ENCODE results near the gene SERGEF.
A peak's percentile ranks its signal among the peaks of the same experiment; 100 is the strongest.

The SERGEF gene

GRCh38 chr11:17853280-17853679, 159.6 kb downstream of the SERGEF start:
- DNase-seq = no peak

- DNase-seq = no peak
These were observed 160.6 kb downstream of the SERGEF start for GRCh38 chr11:17852246-17852645.

GRCh38 chr11:17851697-17852096, 161.2 kb downstream of the SERGEF start:
- DNase-seq = no peak

DNA sequence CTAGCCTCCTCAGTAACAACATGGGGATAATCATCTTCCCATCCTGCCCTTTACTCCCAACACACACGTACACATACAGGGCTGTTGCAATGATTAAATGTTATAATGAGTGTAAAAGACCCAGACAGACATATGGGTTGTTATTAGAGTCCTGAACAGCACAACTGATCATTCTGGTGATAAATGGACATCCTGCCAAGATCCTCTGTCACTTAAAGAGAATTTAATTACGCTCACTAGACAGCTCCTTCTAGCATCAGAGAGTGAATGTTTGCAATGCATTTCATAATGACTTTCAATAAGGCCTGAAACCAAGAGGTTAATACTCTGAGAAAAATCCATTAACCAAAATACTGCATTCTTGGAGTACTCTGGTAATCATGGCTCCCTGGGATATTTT, 162.5 kb downstream of the SERGEF start:
- DNase-seq = no peak

GRCh38 chr11:17848715-17849114, 164.1 kb downstream of the SERGEF start:
- DNase-seq = no peak

DNA sequence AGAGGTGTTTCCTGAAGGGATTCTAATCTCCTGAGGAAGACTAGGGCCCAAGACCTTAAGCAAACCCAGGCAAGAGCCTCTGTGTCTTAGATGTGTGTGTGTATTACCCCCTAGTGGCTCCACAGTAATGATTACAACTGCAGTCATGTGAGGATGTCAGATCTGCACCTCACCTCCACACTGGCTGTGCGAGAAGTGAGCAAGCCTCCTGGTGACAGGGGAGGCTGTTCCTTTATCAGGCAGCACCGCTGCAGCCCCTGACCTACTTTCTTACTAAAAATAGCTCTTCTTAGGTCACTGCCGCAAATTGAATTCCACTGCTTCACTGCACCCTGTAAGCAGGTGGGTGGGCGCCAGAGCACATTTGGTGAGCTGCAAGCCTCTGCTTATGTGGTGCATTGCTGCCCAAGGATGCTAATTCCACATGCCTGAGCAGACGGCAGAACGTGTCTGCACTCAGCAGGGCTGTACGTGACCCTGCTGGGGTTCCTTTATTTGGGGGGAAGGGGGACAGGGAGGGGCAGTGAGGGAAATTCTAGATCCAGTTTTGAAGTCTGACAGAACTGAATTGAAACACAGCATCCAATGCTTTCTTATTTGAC, 165.9 kb downstream of the SERGEF start:
- DNase-seq = no peak

DNA sequence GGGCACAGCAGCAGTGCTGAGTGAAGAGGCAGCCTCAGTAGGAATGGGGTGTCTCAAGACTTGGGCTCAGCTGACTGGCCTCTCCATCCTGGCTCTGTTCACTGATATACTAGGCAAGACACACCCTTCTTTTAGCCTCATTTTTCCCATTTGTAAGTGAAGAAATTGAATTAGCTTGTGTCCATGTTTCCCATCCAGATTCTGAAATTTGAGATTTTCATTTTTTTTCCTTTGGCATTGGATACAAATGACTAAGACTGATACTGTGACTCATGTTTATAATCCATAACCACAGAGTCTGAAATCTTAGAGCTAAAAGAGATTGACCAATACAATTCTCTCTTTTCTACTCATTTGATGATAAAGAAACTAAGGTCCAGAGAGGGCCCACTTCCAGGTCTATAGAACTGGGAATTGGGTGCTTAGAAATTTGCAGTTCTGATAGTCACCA, 167.4 kb downstream of the SERGEF start:
- no peak for DNase-seq

DNA sequence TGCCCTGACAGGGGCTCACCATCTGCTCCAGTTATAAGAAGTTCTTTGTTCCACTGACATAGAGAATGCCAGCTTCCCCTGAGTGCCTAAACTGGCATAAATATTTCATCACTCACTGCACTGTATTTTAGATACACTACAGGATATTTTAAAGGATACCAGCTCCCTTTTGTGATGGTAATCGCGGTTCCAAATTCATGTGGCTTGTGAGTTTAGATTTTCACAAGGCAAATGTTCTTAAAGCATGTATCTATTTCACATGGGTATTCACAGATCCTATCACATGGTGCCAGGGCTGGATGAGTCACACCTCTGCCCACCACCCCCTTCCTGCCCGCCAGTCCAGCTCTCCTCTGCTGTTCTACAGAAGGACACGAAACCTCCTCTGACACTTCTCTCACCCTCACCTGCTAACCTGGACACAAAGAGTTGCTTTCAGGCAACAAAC, 172.7 kb downstream of the SERGEF start:
- no peak for DNase-seq

DNA sequence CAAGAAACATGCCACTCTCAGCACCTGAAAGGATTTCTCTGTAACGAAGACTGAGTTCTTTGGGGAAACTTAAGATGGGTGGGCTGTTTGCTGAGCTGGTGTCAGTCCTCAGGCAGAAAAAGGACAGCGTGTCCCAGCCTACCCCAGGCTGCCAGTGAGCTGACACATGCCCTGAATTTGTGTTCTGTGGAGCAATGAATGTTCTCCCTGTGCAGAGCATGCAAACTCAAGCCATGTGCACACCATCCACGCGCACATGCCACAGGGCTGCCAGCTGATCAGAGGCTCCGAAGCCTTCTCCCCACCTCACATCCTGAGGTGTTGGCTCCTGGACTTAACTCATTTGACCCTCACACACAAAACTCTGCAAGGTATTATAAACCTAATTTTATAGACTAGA, 173.4 kb downstream of the SERGEF start:
- no peak for DNase-seq

DNA sequence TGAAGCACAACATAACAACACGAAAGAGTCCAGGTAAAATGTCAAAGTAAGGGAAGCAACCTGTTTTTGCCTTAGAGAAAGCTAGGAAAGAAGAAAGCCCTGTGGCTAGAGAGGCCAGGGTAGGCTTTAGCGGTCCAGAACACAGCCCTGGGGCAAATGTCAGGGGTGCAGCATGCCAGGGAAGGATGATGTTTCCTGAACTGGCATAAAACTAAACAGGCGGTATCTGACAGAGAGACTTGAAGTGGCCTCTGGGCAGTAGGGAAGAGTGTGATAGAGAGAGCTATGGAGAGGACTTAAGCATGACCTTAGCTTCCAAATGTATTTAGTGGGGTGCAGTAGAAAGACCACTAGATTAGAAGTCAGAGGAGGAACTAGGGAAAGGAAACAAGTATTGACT, 174.7 kb downstream of the SERGEF start:
- no peak for DNase-seq

DNA sequence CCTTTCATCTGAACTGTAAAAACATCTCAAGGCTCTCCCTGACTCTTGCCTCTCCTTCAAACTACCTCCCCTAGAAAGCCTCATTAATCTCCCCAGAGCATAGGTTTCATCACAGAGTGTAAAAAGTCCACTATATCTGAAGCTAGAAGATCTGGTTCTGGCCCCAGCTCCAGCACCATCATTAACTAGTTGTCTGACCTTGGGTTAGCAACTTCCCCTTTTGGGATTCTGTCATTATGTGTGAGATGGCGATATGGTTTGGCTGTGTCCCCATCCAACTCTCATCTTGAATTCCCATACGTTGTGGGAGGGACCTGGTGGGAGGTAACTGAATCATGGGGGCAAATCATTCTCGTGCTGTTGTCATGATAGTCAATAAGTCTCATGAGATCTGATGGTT, 181.0 kb downstream of the SERGEF start:
- no peak for DNase-seq

DNA sequence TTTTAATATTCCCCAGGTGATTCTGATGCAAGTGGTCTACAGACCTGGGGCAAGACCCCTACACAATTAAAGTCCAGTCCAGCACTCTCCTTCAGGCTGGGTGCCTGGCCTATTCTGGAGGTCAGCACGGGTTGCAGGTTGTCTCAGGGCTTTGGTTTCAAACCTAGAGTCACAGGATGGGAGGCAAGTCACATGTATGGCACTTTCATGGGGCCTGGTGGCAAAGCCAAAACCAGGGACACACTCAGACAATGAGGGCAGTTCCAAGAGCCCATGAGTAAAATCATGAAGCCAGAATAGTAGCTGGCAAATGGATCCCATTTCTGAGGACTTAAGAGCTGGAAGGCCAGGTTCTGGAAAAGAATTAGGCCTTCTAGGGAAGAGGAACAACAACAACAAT, 181.6 kb downstream of the SERGEF start:
- no peak for DNase-seq

DNA sequence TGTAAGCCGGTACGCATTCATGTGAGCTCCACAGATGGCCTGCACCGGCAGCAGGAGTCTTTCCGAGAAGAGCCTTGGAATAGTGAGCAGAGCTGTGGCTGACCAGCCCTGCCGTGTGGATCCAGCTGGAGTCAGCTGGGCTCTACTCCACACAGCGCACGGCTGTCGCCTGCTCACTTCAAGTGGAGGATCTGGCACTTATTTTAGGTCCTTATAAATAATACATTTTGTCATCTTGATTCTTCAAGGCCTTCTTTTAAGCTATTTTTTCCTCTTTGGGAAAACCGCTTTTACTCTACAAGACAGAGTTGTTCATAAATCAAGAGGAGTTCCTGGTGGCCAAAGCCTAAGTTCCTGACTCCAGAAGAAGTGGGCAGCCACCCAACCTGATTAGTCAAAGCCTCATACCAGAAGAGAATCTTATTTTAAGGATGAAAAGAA, 184.5 kb downstream of the SERGEF start:
- DNase-seq = no peak

DNA sequence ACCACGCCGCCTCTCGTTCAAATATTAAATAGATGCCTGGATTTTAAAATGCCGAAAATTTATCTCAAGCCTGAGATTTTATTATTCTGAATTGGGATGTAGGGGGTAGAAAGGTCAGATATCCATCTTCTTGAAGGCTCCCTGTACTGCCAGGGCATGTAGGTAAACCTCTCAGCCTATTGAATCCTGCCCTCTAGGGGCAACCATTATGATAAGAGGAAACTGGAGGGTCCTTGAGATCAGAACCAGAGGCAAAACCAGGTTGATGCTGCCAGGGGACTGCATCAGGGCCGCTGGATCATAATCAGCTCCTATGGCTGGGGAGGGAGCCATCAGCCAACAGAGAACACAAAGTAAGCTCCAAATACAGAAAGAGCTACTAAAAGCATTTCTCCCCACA, 185.8 kb downstream of the SERGEF start:
- no peak for DNase-seq

- no peak for DNase-seq
These were observed 190.5 kb downstream of the SERGEF start for GRCh38 chr11:17822401-17822781.

DNA sequence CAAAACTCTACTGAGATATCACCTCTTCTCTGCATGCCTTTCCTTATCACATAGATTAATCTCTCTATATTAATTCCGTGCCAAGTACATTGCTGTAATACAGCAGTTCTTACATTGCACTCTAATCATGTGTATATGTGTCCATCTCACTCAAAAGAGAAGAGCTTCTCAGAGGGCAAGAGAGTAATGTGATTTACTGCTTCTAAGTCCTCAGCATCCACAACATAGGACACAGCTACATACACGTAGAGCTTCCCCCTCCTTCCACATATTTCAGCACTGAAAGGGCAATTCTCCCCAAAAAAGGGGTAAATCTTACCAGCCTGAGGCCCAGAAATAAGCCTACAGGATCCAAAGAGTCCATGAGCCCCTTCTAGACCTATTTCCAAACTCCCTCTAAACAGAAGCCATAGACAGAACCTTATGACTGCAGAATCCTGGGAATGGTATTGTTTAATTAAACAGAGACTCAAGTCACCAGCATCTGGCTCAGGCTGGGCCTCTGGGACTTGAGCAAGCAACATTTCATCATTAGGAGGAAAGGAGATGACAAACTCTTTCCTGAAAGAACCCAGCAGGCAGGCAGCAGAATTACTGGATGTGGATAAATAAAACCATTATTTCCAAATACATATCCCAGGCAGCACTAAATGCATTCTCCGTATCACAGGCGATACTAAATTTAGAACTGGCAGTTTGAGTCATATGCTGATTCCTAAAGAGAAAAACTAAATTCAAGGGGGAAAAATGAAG, 191.0 kb downstream of the SERGEF start:
- DNase-seq = no peak

- DNase-seq = no peak
These were observed 196.5 kb downstream of the SERGEF start for GRCh38 chr11:17816232-17816931.

- no peak for DNase-seq
These were observed 198.3 kb downstream of the SERGEF start for GRCh38 chr11:17814546-17814945.

DNA sequence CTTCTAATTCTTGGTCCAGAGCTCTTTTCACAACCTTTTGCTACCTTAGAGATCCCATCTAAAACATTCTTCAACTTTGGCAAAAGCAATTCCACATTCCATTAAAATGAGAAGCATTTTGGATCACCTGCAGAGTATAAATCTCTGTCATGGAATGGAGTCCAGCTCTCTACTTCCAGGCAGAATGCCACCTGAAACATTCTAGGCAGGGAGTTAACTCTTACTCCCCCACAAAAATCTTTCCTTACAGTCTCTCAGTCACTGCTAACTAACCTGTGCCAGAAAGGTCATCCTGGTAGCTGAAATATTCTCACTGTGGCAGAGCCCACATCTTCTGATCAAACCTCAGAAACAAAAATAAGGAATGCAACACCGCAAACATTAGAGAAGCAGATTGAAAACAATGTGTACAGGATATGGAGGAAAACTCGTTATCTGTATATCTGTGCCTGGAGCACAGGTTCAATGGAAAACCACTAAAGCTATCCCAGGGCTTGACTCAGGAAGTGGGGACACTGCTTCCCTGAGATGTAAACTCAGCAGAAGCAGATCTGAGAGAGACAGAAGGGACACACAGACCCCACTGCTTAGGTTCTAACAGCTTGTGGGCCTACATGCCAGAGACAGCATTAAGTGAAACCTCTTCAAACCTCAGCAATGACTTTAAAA, 199.3 kb downstream of the SERGEF start:
- no peak for DNase-seq

DNA sequence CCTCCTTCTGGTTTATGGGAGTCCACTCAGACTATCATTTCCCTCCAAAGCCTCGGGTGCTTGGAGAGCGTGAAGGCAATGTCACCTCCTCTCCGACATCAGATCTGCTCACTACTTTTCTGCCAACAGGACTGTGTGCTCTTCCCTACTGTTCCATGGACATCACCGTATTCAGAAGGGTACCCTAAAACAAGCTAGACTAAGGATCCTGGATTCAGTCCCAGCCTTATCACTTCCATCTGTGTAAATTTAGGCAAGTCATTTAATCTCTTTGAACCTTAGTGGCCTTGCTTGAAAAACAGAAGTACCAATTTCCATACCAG, 200.0 kb downstream of the SERGEF start:
- no peak for DNase-seq

- peak; percentile 3 for DNase-seq
These were observed 200.6 kb downstream of the SERGEF start for GRCh38 chr11:17812091-17812864.

GRCh38 chr11:17811352-17811751, 201.5 kb downstream of the SERGEF start:
- no peak for DNase-seq

DNA sequence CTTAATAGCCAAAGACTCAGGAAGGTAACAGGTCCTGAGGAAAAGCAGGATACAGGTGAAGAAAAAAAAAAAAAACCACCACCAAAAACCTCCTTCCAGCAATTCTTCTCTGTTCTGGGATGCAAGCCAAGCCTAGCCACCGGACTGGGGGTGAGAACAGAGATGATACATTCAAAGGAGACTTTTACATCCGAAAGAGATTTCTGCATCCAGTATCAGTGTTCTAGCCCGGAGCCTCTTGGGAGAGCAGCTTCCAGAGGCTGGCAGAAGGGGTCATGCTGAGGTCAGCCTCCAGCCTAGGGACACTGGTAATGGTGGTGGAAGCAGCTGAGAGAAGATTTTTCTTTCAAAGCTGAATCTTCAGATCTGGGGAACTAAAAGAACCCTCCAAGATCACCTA, 202.1 kb downstream of the SERGEF start:
- DNase-seq = no peak

Measured in RPMI8226 (cell line).